CD14-positive monocyte (primary cell): ENCODE results near the gene ARHGEF3. TPM values are rescaled to one million over a fixed set of nuclear protein-coding genes. Genes with fewer than 3 reads are reported as not detected.

Experiments used
- DNase-seq, 3 donors: peaks; one replicate each; pipeline ENCODE4 v3.0.0-alpha.2; 2011 to 2022
- H2AFZ ChIP-seq: 2 replicates; pipeline ENCODE4 v1.6.0; 2012; ENCODE audit warnings: mild to moderate bottlenecking, low read depth, low read length, inconsistent platforms; ENCODE audit not compliant: insufficient read depth, poor library complexity, severe bottlenecking
- H3K27ac ChIP-seq, 2 donors: 1 replicate in 1 of 2; 2 replicates in 1 of 2; pipeline ENCODE4 v1.5.1; 2012 to 2013; ENCODE audit warnings: low read length in 2 of 2, control low read depth in 1 of 2, inconsistent platforms in 1 of 2, low read depth in 1 of 2, mild to moderate bottlenecking in 1 of 2
- H3K27me3 ChIP-seq, 2 donors: one replicate each; pipeline versions ENCODE4 v1.6.0 to v1.6.1; 2011 to 2013; ENCODE audit warnings: low read length in 2 of 2; ENCODE audit not compliant: control insufficient read depth in 2 of 2, insufficient read depth in 2 of 2
- H3K36me3 ChIP-seq, 2 donors: replicated peaks in 1 of 2; 1 replicate in 1 of 2; 2 replicates in 1 of 2; pipeline versions ENCODE4 v1.5.1 to v1.6.1; 2012 to 2013; ENCODE audit warnings: low read length in 2 of 2, control low read depth in 1 of 2, inconsistent platforms in 1 of 2, mild to moderate bottlenecking in 1 of 2; ENCODE audit not compliant: insufficient read depth in 2 of 2, control insufficient read depth in 1 of 2
- H3K4me1 ChIP-seq, 2 donors: 1 replicate in 1 of 2; 2 replicates in 1 of 2; pipeline versions ENCODE4 v1.5.1 to v1.6.1; 2012 to 2013; ENCODE audit warnings: low read length in 2 of 2, control low read depth in 1 of 2, inconsistent platforms in 1 of 2, mild to moderate bottlenecking in 1 of 2, moderate library complexity in 1 of 2; ENCODE audit not compliant: insufficient read depth in 2 of 2, control insufficient read depth in 1 of 2
- H3K4me2 ChIP-seq: replicated peaks from 2 replicates; pipeline ENCODE3; 2012; ENCODE audit warnings: low read length, moderate library complexity, mild to moderate bottlenecking; ENCODE audit not compliant: poor library complexity, severe bottlenecking; ENCODE audit errors: extremely low read depth
- H3K4me3 ChIP-seq, 3 experiments: fragments of 200-600 bp in 1 of 3; sonication (generic) in 1 of 3; replicated peaks in 1 of 3; 1 replicate in 2 of 3; 2 replicates in 1 of 3; pipeline ENCODE4 v1.5.1; 2011 to 2013; ENCODE audit warnings: low read length in 3 of 3, mild to moderate bottlenecking in 3 of 3, control low read depth in 2 of 3, low read depth in 2 of 3, inconsistent platforms in 1 of 3, moderate library complexity in 1 of 3
- H3K79me2 ChIP-seq: 2 replicates; pipeline ENCODE4 v1.6.0; 2012; ENCODE audit warnings: mild to moderate bottlenecking, control low read depth, inconsistent platforms, low read length, moderate library complexity; ENCODE audit not compliant: insufficient read depth
- H3K9ac ChIP-seq: 2 replicates; pipeline ENCODE4 v1.6.0; 2017; ENCODE audit warnings: low read length, mild to moderate bottlenecking; ENCODE audit not compliant: insufficient read depth, poor library complexity, severe bottlenecking
- H3K9me3 ChIP-seq, 2 donors: replicated peaks in 1 of 2; 1 replicate in 1 of 2; 2 replicates in 1 of 2; pipeline versions ENCODE4 v1.5.1 to v1.6.1; 2012 to 2013; ENCODE audit warnings: low read length in 2 of 2, control low read depth in 1 of 2; ENCODE audit not compliant: control insufficient read depth in 1 of 2, insufficient read depth in 1 of 2
- H4K20me1 ChIP-seq: 2 replicates; pipeline ENCODE4 v1.6.0; 2012; ENCODE audit warnings: mild to moderate bottlenecking, low read length, control low read depth, moderate library complexity; ENCODE audit not compliant: insufficient read depth
- H3K27ac Mint-ChIP-seq, 7 donors: one replicate each; pipeline ENCODE4 v1.8.0; 2020; ENCODE audit warnings: mild to moderate bottlenecking in 7 of 7, mixed read lengths in 7 of 7, moderate library complexity in 6 of 7, inconsistent platforms in 2 of 7
- H3K27me3 Mint-ChIP-seq, 3 donors: one replicate each; pipeline ENCODE4 v1.8.0; 2021 to 2022; ENCODE audit warnings: low read depth in 3 of 3, mild to moderate bottlenecking in 3 of 3, mixed read lengths in 3 of 3, moderate library complexity in 3 of 3, inconsistent platforms in 1 of 3
- H3K36me3 Mint-ChIP-seq, 2 donors: one replicate each; pipeline ENCODE4 v1.8.0; 2020; ENCODE audit warnings: mixed read lengths in 2 of 2, inconsistent platforms in 1 of 2, mild to moderate bottlenecking in 1 of 2
- H3K4me1 Mint-ChIP-seq: one replicate; pipeline ENCODE4 v1.8.0; 2020; ENCODE audit warnings: mild to moderate bottlenecking, mixed read lengths
- H3K4me3 Mint-ChIP-seq, 2 donors: one replicate each; pipeline ENCODE4 v1.8.0; 2020; ENCODE audit warnings: mild to moderate bottlenecking in 2 of 2, mixed read lengths in 2 of 2, moderate library complexity in 1 of 2
- H3K9me3 Mint-ChIP-seq, 7 donors: one replicate each; pipeline ENCODE4 v1.8.0; 2020 to 2022; ENCODE audit warnings: mixed read lengths in 7 of 7, mild to moderate bottlenecking in 6 of 7, moderate library complexity in 6 of 7, inconsistent platforms in 2 of 7
- WGBS: methylation state at CpG from one replicate; pipeline ENCODE4 v1.1.5; 2013; ENCODE audit warnings: missing lambda C conversion rate; ENCODE audit not compliant: insufficient coverage; 5-methylcytosine and 5-hydroxymethylcytosine counted together
- intact Hi-C, 2 donors: fragments of 100-400 bp; cut with micrococcal nuclease; formaldehyde crosslinking; loops; one replicate each; pipeline versions ENCODE4 v1.15.0 to v1.15.1; 2023
- polyA plus RNA-seq, 3 donors: library from polyadenylated mRNA; depleted of rRNA in 1 of 3; unstranded in 2 of 3; stranded (reverse) in 1 of 3; fragments of 300-500 nt in 2 of 3; fragments of >200 nt in 1 of 3; fragmentation: Illumina TruSeq in 2 of 3; gene quantifications; 1 replicate in 2 of 3; 2 replicates in 1 of 3; pipeline ENCODE4 v1.2.3, GENCODE V29; 2012 to 2021
- TF ChIP-seq, protein P1 (sequence below): fragments of 200-600 bp; IDR thresholded peaks from one replicate; pipeline ENCODE4 v1.8.0; 2022; ENCODE audit warnings: antibody characterized with exemption, mild to moderate bottlenecking

ARHGEF3 gene
- polyA plus RNA-seq, 3 donors = 22.6 to 29.5 (median 26.5) TPM

DNA sequence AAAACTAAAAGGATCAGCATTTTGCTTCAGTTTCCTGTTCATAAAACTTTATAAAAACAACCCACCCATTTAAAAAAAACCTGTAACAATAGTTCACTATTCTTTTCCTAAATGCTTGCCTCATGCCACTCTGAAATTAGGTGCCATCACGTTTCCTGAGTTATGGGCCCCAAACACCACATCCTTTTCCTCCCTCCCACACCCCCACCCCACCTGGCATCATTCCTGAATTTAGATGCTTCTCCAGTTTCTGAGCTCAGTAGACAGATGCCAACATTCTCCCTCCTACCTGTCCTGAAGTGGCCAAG is 11.9 kb upstream of the ARHGEF3 start:
- TF ChIP-seq, protein P1, sequence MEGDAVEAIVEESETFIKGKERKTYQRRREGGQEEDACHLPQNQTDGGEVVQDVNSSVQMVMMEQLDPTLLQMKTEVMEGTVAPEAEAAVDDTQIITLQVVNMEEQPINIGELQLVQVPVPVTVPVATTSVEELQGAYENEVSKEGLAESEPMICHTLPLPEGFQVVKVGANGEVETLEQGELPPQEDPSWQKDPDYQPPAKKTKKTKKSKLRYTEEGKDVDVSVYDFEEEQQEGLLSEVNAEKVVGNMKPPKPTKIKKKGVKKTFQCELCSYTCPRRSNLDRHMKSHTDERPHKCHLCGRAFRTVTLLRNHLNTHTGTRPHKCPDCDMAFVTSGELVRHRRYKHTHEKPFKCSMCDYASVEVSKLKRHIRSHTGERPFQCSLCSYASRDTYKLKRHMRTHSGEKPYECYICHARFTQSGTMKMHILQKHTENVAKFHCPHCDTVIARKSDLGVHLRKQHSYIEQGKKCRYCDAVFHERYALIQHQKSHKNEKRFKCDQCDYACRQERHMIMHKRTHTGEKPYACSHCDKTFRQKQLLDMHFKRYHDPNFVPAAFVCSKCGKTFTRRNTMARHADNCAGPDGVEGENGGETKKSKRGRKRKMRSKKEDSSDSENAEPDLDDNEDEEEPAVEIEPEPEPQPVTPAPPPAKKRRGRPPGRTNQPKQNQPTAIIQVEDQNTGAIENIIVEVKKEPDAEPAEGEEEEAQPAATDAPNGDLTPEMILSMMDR = no peak
- Histone ChIP-seq H3K36me3 (no peaks in the 10 kb centered on the region), H2AFZ (no peak overlapping the region), H3K4me3 (no peak overlapping the region), H3K9ac (no peak overlapping the region), H3K4me2 (no peak overlapping the region), H3K79me2 (no peaks in the 10 kb centered on the region), H4K20me1 (no peaks in the 10 kb centered on the region), H3K27ac (no peak overlapping the region), H3K27me3 (no peaks in the 10 kb centered on the region), H3K4me1 (no peaks in the 10 kb centered on the region), H3K9me3 (no peaks in the 10 kb centered on the region)
- Mint-ChIP-seq H3K27ac (no peak overlapping the region), H3K4me3 (no peak overlapping the region), H3K9me3 (no peaks in the 10 kb centered on the region), H3K4me1 (peaks cover 10% of the 10 kb centered on the region), H3K36me3 (no peaks in the 10 kb centered on the region), H3K27me3 (peaks cover 2 to 6% (median 2%) of the 10 kb centered on the region in 3 donors)
- intact Hi-C loops = no loop called here
- 0% methylated on average over 1 of the region's 1 CpG for WGBS
- no peak for DNase-seq

- intact Hi-C loops = no loop called here
- no peak for DNase-seq
- TF ChIP-seq, protein P1 = no peak
- Mint-ChIP-seq H3K4me1 (peaks cover 10% of the 10 kb centered on the region), H3K27me3 (peaks cover 2% of the 10 kb centered on the region in 3 donors), H3K36me3 (no peaks in the 10 kb centered on the region), H3K9me3 (no peaks in the 10 kb centered on the region), H3K4me3 (no peak overlapping the region), H3K27ac (no peak overlapping the region)
- H3K27me3 ChIP-seq = no peaks in the 10 kb centered on the region
- no peaks in the 10 kb centered on the region for H3K9me3 ChIP-seq
- H4K20me1 ChIP-seq = no peaks in the 10 kb centered on the region
- H3K27ac ChIP-seq = no peak overlapping the region
- no peak overlapping the region for H3K4me2 ChIP-seq
- no peaks in the 10 kb centered on the region for H3K79me2 ChIP-seq
- no peak overlapping the region for H3K9ac ChIP-seq
- no peak overlapping the region for H2AFZ ChIP-seq
- no peaks in the 10 kb centered on the region for H3K36me3 ChIP-seq
- WGBS = no CpG with 5 or more reads among the region's 2 CpGs
- no peaks in the 10 kb centered on the region for H3K4me1 ChIP-seq
- H3K4me3 ChIP-seq = no peak overlapping the region
These were observed 11.3 kb upstream of the ARHGEF3 start for GRCh38 chr3:56812754-56813652.
